Endothelial cell of umbilical vein (primary cell): ENCODE data around the gene FNBP1L. TPM values are rescaled to one million over a fixed set of nuclear protein-coding genes. Genes with fewer than 3 reads are reported as not detected.

ENCODE experiments used
- BruUV-seq: library from RNA; stranded (reverse); fragments of 400-500 nt; replicated peaks from 2 replicates; lab custom pipeline; 2021; lab: Mats Ljungman, UMichigan
- CTCF ChIA-PET: fragments of 300-600, 350-600 bp; sonication (Branson Sonifier 250); formaldehyde crosslinking; loops from one replicate; lab custom pipeline; 2021; ENCODE audit warnings: antibody characterized with exemption, inconsistent platforms; lab: Charles Lee
- POLR2A ChIA-PET: fragments of 300-600, 350-600 bp; sonication (Branson Sonifier 250); formaldehyde crosslinking; loops from one replicate; lab custom pipeline; 2021; ENCODE audit warnings: antibody characterized with exemption, inconsistent platforms; lab: Charles Lee
- DNase-seq: peaks from one replicate; pipeline ENCODE4 v3.0.0-alpha.2; 2011; ENCODE audit warnings: low read depth, low spot score
- FAIRE-seq: peaks from 2 replicates; lab custom pipeline; 2011; peaks lifted over from hg19 to GRCh38; lab: Jason Lieb, UNC
- H2AFZ ChIP-seq: 2 replicates; pipeline ENCODE4 v1.6.0; 2012; ENCODE audit warnings: low read depth, low read length, control low read depth, inconsistent platforms
- H3K27ac ChIP-seq: 2 replicates; pipeline ENCODE4 v1.5.1; 2011; ENCODE audit warnings: low read depth, mild to moderate bottlenecking, control low read depth, low read length, moderate library complexity; ENCODE audit not compliant: insufficient read depth
- H3K27me3 ChIP-seq, 2 experiments: 2 replicates each; pipeline versions ENCODE4 v1.6.0 to v1.6.1; 2011; ENCODE audit warnings: low read length in 2 of 2, mixed read lengths in 1 of 2; ENCODE audit not compliant: control insufficient read depth in 2 of 2, insufficient read depth in 2 of 2
- H3K36me3 ChIP-seq, 2 experiments: 2 replicates in 1 of 2; 3 replicates in 1 of 2; pipeline ENCODE4 v1.5.1; 2011; ENCODE audit warnings: low read length in 2 of 2, mild to moderate bottlenecking in 1 of 2, moderate library complexity in 1 of 2; ENCODE audit not compliant: control insufficient read depth in 2 of 2, insufficient read depth in 2 of 2; ENCODE audit errors: extremely low read depth in 1 of 2
- H3K4me1 ChIP-seq: 3 replicates; pipeline ENCODE4 v1.5.1; 2011; ENCODE audit warnings: mild to moderate bottlenecking, low read length; ENCODE audit not compliant: control insufficient read depth, insufficient read depth; ENCODE audit errors: extremely low read depth
- H3K4me2 ChIP-seq: 2 replicates; pipeline ENCODE4 v1.6.1; 2011; ENCODE audit warnings: low read length, control low read depth, mixed read lengths; ENCODE audit not compliant: insufficient read depth
- H3K4me3 ChIP-seq, 3 experiments: fragments of 200-600 bp in 1 of 3; sonication (generic), shearing (Covaris generic) in 1 of 3; replicated peaks in 1 of 3; 2 replicates each; pipeline ENCODE4 v1.5.1; 2011 to 2016; ENCODE audit warnings: control low read depth in 3 of 3, low read length in 3 of 3, mild to moderate bottlenecking in 2 of 3, inconsistent platforms in 1 of 3, low read depth in 1 of 3, moderate library complexity in 1 of 3; ENCODE audit not compliant: insufficient read depth in 1 of 3
- H3K79me2 ChIP-seq: 2 replicates; pipeline ENCODE4 v1.6.0; 2012; ENCODE audit warnings: low read length, inconsistent platforms; ENCODE audit not compliant: control insufficient read depth, insufficient read depth
- H3K9ac ChIP-seq: replicated peaks from 2 replicates; pipeline ENCODE3; 2011; ENCODE audit warnings: low read length, control low read depth; ENCODE audit not compliant: insufficient read depth; ENCODE audit errors: extremely low read depth
- H3K9me1 ChIP-seq: replicated peaks from 3 replicates; pipeline ENCODE4 v1.6.0; 2011; ENCODE audit warnings: mild to moderate bottlenecking, low read length; ENCODE audit not compliant: control insufficient read depth, insufficient read depth; ENCODE audit errors: extremely low read depth
- H3K9me3 ChIP-seq: replicated peaks from 2 replicates; pipeline ENCODE4 v1.5.1; 2012; ENCODE audit warnings: low read length, inconsistent platforms; ENCODE audit not compliant: control insufficient read depth, insufficient read depth
- H4K20me1 ChIP-seq: replicated peaks from 2 replicates; pipeline ENCODE3; 2011; ENCODE audit warnings: mild to moderate bottlenecking, low read length; ENCODE audit not compliant: control insufficient read depth, insufficient read depth; ENCODE audit errors: extremely low read depth
- EZH2 ChIP-seq: IDR thresholded peaks from 2 replicates; pipeline ENCODE4 v1.6.1; 2012; ENCODE audit warnings: borderline replicate concordance, low read depth, mild to moderate bottlenecking, moderate library complexity, low read length, inconsistent platforms; ENCODE audit not compliant: severe bottlenecking
- FOS ChIP-seq: IDR thresholded peaks from 2 replicates; pipeline ENCODE4 v1.6.1; 2011; ENCODE audit warnings: mild to moderate bottlenecking, low read length, moderate library complexity, borderline replicate concordance; ENCODE audit not compliant: insufficient read depth
- GATA2 ChIP-seq: IDR thresholded peaks from 2 replicates; pipeline ENCODE4 v1.7.0; 2011; ENCODE audit warnings: low read depth, mild to moderate bottlenecking, moderate library complexity, mixed read lengths, low read length; ENCODE audit not compliant: insufficient read length, insufficient read depth
- JUN ChIP-seq: IDR thresholded peaks from 2 replicates; pipeline ENCODE4 v1.6.1; 2011; ENCODE audit warnings: borderline replicate concordance, low read depth; ENCODE audit not compliant: insufficient read length, insufficient read depth
- MAX ChIP-seq: IDR thresholded peaks from 2 replicates; pipeline ENCODE4 v1.6.1; 2011; ENCODE audit not compliant: insufficient read depth, insufficient read length
- MYC ChIP-seq: IDR thresholded peaks from one replicate; pipeline ENCODE4 v1.6.1; 2011; ENCODE audit warnings: mild to moderate bottlenecking, low read depth, low read length
- POLR2A ChIP-seq: IDR thresholded peaks from 2 replicates; pipeline ENCODE4 v1.6.1; 2012; ENCODE audit warnings: low read depth, mild to moderate bottlenecking, control low read depth, low read length
- POLR2AphosphoS5 ChIP-seq: IDR thresholded peaks from 2 replicates; pipeline ENCODE4 v1.6.1; 2012; ENCODE audit warnings: low read depth, mild to moderate bottlenecking, control low read depth, low read length, moderate library complexity; ENCODE audit not compliant: insufficient read depth
- dilution Hi-C: fragments of 300-500 bp; cut with MboI; formaldehyde crosslinking; loops from one replicate; pipeline ENCODE4 v1.15.0; 2019; ENCODE audit warnings: low sequenced_read_pairs; ENCODE audit not compliant: extremely low pct_ligation_motif_present
- intact Hi-C: fragments of 100-400 bp; cut with micrococcal nuclease; formaldehyde crosslinking; loops from one replicate; pipeline ENCODE4 v1.10.0; 2022
- polyA plus RNA-seq, 4 experiments: library from polyadenylated mRNA; depleted of rRNA in 3 of 4; stranded (reverse) in 3 of 4; unstranded in 1 of 4; fragments of >200 nt; gene quantifications; 2 replicates each; pipeline versions ENCODE4 v1.2.1 to v1.2.3, GENCODE V29; 2011 to 2012; ENCODE audit warnings: missing spikeins in 1 of 4
- total RNA-seq: library from RNA; stranded (reverse); gene quantifications from 2 replicates; pipeline ENCODE4 v1.2.3, GENCODE V29; 2021
- TF ChIP-seq, protein P1 (sequence below), 2 donors: IDR thresholded peaks; 1 replicate in 1 of 2; 2 replicates in 1 of 2; pipeline ENCODE4 v1.5.1; 2011; ENCODE audit warnings: low read length in 2 of 2, mild to moderate bottlenecking in 2 of 2, moderate library complexity in 2 of 2, control low read depth in 1 of 2, inconsistent platforms in 1 of 2, low read depth in 1 of 2; ENCODE audit not compliant: insufficient read depth in 1 of 2; ENCODE audit errors: extremely low read depth in 1 of 2

FNBP1L gene
- total and polyA plus RNA-seq, 2 donors (not counting 3 experiments of a cell fraction or from before 2014, with no cell fraction given): 28.1 to 56.4 TPM

- H3K36me3 ChIP-seq: peaks cover 29 to 30% of the 10 kb centered on the region in 2 experiments
- no TSS peak for BruUV-seq
- H3K4me2 ChIP-seq: no peak overlapping the region
- dilution Hi-C loops (no loop called here), intact Hi-C loops (no loop called here)
- H3K27me3 ChIP-seq: no peaks in the 10 kb centered on the region
- peaks cover 34% of the 10 kb centered on the region for H3K79me2 ChIP-seq
- DNase-seq: peak; percentile 76
- H3K27ac ChIP-seq: no peak overlapping the region
- H3K9me1 ChIP-seq: no peaks in the 10 kb centered on the region
- H2AFZ ChIP-seq: no peak overlapping the region
- ChIA-PET CTCF (interaction anchor here (1.1 to 1.6 kb wide), 6 partner anchors 10 to 276 kb away, joined by 3 to 9 read pairs (median 4); no protein-coding TSS in a partner anchor), POLR2A (no interaction called here)
- H3K4me1 ChIP-seq: peaks cover 2% of the 10 kb centered on the region
- H3K4me3 ChIP-seq: no peak overlapping the region
- no peak overlapping the region for H3K9ac ChIP-seq
- TF ChIP-seq MYC: no peak
- TF ChIP-seq FOS: no peak
- no peak for TF ChIP-seq POLR2A
- no peak for TF ChIP-seq POLR2AphosphoS5
- no peak for TF ChIP-seq EZH2
- no peak for TF ChIP-seq GATA2
- TF ChIP-seq JUN: no peak
- no peak for TF ChIP-seq MAX
- TF ChIP-seq, protein P1, sequence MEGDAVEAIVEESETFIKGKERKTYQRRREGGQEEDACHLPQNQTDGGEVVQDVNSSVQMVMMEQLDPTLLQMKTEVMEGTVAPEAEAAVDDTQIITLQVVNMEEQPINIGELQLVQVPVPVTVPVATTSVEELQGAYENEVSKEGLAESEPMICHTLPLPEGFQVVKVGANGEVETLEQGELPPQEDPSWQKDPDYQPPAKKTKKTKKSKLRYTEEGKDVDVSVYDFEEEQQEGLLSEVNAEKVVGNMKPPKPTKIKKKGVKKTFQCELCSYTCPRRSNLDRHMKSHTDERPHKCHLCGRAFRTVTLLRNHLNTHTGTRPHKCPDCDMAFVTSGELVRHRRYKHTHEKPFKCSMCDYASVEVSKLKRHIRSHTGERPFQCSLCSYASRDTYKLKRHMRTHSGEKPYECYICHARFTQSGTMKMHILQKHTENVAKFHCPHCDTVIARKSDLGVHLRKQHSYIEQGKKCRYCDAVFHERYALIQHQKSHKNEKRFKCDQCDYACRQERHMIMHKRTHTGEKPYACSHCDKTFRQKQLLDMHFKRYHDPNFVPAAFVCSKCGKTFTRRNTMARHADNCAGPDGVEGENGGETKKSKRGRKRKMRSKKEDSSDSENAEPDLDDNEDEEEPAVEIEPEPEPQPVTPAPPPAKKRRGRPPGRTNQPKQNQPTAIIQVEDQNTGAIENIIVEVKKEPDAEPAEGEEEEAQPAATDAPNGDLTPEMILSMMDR (IDR thresholded peaks at IDR 0.05; ENCODE audit: extremely low read depth in 1 of 2, insufficient read depth in 1 of 2, low read depth in 1 of 2, low read length in 2 of 2): no peak
- no peaks in the 10 kb centered on the region for H3K9me3 ChIP-seq
- H4K20me1 ChIP-seq: no peaks in the 10 kb centered on the region
- peak; percentile 89 for FAIRE-seq
These were observed 132.0 kb downstream of the FNBP1L start for GRCh38 chr1:93579891-93580290.
